GM21786 (cell line): ENCODE data around the gene TMEM217.
"Not testable (repeated sequence)": the region's sequence is repeated elsewhere in the genome, so short reads cannot be mapped to it uniquely, and the experiment has no call there.

Experiments used
- ATAC-seq: cut with Tn5 transposase; IDR thresholded peaks from one replicate; pipeline ENCODE4 v1.9.1; 2021; ENCODE audit not compliant: unreplicated experiment

TMEM217 gene

GRCh38 chr6:37187321-37188022 is 70.5 kb downstream of the TMEM217 start:
- ATAC-seq, result no peak

DNA sequence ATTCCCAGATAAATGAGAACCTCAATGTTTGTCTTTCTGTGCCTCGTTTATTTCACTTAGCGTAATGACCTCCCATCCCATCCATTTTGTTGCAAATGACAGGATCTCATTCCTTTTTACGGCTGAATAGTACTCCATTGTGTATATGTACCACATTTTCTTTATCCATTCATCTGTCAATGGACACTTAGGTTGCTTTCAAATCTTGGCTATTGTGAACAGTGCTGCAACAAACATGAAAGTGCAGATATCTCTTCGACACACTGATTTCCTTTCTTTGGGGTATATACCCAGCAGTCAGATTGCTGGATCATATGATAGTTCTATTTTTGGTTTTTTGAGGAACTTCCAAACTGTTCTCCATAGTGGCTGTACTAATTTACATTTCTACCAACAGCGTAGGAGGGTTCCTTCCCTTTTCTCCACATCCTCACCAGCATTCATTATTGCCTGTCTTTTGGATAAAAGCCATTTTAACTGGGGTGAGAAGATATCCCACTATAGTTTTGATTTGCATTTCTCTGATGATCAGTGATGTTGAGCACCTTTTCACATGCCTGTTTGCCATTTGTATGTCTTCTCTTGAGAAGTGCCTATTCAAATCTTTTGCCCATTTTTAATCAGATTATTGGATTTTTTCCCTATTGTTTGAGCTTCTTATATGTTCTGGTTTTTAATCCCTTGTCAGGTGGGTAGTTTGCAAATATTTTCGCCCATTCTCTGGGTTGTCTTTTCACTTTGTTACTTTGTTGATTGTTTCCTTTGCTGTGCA is 71.8 kb downstream of the TMEM217 start:
- ATAC-seq, result not testable (repeated sequence)

DNA sequence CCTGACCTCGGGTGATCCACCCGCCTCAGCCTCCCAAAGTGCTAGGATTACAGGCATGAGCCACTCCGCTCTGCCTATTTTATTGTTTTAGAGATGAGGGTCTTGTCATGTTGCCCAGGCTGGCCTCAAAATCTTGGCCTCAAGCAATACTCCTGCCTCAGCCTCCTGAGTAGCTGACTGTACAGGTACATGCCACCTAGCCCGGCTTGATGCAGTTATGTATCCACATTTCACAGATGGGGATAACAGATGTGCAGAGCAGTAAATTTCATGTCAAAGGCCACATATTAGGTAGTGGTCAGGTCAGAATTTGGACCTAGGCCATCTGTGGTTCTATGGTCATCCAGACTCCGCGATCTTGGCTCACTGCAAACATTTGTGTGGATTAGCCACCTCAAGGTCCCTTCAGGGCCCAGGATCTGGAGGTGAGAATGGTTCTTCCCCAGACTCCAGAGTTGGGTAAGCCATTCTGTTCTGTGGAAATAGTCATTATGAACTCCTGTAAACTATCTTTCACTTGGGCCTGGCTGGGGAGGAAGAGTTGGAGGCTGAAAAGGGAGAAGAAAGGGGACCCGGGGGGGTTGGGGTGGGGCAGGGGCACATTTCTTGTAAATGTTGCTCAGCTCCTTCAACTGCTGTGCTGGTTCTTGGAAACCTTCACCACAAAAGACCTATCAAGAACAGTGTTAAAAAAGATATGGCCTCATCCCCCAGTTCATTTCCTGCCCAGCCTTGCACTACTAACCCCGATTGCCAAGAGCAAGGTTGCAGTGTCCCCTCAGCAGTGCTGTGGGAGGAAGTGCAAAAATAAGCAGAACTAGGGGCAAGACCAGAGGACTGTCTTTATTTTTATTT is 75.0 kb downstream of the TMEM217 start:
- no peak for ATAC-seq

GRCh38 chr6:37180610-37181009 is 77.3 kb downstream of the TMEM217 start:
- not testable (repeated sequence) for ATAC-seq

DNA sequence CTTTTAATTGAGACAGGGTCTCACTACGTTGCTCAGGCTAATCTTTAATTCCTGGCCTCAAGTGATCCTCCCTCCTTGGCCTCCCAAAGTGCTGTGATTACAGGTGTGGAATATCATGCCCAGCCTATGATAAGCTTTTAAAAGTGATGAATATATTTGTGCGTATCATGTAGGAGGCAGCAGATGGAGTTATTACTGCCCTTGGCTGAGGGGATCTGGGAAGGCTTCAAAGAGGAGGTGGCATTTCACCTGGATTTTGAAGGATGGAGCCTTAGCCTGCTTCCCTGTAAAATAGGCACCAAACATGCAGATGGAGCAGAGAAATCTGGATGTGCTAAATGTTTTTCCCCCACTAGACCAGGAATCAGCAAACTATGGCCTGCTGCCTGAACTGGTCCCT is 77.9 kb downstream of the TMEM217 start:
- ATAC-seq, result no peak

DNA sequence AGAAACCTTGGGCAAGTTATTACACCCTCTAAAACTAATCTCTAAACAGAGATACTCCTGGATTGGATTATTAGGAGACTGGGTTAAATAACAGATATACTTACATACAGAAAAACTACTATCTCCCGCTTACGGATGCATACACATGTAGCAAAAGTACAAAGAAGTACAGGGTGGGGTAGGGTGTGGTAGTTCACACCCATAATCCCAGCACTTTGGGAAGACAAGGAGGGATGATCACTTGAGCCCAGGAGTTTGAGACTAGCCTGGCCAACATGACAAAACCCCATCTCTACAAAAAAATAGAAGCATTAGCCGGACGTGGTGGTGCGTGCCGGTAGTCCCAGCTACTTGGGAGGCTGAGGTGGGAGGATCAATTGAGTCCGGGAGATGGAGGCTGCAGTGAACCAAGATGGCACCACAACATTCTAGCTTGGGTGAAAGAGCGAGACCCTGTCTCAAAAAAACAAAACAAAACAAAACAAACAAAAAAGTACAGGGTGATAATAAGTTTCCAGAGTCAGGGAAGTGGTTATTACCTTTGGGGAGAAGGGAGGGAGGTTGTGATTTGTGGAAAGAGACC is 79.9 kb downstream of the TMEM217 start:
- no peak for ATAC-seq

DNA sequence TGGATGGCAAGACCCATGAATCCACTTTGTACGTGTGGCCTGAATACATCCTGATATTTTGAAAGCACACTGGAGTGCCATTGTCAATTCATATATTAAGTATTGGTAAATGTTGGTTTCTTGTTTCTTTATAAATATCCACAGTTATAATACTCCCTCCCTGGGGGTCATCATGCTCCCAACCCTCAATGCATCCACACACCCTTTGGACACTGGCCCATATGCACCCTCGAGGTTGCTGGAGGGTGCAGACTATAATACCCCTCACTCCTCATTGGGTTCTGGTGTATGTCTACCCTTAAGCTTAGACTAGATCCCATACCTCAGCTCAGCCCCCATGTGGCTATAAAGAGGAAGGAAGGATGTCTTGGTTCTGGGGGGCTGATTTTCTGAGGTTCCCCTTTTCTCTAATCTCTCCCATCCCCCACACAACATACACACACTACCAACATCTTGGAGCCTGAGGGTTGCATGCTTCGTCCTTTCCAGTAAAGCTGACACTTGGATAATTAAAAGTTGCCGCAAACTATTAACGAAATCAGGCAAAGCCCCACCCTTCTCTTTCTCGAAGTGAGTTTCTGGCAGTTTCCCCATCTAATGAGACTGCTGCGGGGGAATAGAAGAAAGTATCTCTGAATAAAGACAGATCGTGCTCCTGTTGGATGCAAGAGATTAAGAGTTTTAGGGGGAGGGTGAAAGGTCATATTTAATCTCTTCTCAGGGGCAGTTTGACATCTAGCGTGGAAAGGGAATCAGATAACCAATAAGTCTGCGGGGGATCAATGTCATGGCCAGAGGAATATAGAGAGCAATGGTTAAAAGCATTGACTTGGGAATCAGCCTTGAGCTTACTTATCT is 80.6 kb downstream of the TMEM217 start:
- no peak for ATAC-seq

DNA sequence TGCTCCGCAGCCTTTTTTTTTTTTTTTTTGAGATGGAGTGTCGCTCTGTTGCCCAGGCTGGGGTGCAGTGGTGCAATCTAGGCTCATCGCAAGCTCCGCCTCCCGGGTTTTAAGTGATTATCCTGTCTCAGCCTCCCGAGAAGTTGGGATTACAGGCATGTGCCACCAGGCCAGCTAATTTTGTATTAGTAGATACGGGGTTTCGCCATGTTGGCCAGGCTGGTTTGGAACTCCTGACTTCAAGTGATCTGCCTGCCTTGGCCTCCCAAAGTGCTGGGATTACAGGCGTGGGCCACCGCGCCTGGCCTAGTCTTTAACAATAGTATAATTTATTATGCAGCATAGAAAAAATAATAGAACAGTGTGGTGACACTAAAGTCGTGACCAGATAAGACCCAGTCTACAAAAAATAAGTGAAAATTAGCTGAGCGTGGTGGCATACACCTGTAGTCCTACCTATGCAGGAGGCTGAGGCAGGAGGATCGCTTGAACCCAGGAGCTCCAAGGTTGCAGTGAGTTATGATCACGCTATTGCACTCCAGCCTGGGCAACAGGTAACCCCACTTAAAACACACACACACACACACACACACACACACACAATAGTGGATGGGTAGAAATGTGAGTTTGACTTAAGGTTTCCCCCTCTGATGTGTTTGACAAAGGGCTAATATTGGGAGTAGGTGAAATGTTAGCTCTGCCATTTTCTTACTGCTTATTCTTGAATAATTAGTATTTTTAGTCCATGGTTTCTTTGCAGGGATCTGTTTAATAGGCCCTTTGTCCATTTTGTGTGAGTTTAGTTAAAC is 81.5 kb downstream of the TMEM217 start:
- no peak for ATAC-seq

DNA sequence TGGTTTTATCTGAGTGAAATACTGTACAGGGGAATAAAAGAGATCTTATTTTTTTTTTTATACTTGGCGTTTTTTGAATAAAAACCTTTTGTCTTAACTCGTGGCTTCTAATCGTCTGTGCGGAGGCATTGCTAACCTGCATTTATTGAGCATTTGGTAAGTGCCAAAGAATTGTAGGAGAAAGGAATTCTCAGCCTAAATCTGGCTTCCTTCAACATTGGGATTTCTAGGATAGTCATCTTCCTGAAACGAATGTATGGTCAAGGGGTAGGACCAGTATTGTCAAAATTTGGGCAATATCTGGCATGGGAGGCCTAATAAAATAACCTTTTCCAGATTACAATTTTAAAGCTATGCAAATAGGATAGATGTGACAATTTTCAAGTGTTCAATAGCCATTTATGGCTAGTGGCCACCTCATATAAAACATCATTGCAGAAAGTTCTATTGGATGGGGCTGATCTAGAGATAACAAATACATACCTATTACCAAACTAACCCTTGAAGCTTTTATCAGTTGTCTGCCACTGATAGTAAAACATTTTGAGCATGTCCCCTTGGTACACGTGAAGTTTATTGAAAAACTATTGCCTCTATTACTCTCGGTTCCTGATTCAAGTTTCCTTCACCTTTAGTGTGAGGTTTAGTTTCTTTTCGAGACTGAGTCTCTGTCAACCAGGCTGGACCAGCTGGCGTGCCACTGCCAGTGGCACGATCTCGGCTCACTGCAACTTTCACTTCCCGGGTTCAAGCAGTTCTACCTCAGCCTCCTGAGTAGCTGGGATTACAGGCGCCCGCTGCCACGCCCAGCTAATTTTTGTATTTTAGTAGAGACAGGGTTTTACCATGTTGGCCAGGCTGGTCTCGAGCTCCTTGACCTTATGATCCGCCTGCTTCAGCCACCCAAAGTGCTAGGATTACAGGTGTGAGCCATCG is 82.3 kb downstream of the TMEM217 start:
- no peak for ATAC-seq

- no peak for ATAC-seq
These were observed 83.2 kb downstream of the TMEM217 start for GRCh38 chr6:37174515-37175331.

GRCh38 chr6:37174196-37174514 is 83.8 kb downstream of the TMEM217 start:
- ATAC-seq, result no peak

DNA sequence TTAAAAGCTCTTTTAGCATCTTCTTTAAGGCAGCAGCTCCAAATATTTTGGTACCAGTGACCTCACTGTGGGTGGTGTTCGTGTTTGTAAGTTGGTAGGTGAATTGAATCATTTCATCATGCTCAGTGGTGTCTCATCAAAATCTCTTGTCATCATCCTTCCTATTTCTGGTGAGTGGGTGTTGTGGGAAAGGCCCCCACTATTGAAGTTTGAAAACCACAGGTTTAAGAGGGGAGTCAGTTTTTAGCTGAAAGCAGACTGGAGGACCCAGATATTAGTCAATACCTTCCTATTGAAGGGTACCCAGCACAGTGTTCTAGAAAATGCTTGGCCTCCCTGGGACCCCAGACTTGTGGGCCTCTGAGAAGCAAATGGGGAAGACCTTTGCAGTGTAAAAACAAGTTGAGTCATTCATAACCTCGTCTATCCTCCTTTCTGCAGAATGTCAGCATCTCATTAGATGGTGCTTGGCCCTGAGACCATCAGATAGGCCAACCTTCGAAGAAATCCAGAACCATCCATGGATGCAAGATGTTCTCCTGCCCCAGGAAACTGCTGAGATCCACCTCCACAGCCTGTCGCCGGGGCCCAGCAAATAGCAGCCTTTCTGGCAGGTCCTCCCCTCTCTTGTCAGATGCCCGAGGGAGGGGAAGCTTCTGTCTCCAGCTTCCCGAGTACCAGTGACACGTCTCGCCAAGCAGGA is 84.3 kb downstream of the TMEM217 start:
- no peak for ATAC-seq

GRCh38 chr6:37172912-37173492 is 84.9 kb downstream of the TMEM217 start:
- no peak for ATAC-seq

DNA sequence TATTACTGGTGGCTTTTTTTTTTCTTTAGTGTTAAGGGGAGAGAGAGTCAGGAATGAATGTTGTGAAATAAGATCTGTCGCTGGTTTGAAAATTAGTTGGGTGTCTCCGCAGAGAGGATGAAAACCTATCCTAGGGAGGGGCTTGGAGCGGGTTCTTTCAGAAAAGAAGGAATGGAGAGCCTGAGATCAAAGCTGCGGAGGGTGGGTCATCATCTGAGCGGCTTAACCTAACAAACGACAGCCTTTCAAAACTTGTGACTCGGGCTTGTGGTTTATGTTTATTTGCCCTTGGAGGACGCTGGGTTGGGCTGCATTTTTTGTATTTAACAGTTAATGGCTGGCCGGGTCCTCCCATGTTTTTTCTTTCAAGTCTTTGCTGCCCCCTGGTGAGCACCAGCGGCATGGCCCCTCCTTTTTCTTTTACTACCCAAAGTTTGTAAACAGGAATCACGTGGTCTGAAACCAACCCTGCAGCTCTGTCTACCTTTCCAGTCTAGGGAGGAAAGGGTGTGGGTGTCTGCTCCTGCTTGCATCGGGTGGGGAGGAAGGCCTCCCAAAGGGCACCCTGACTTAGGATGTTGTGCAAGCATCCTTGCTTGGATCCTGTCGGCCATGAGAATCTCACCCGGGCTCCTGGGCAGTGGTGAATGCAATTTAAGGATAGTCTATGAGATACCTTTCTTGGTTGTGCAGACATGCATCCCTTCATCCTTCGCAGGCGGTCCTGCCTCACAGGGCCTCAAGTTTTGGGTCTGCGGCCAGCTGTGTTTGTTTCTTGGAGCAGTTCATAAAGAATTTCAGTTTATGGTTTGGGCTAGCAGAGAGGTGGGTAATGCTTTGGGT is 85.8 kb downstream of the TMEM217 start:
- no peak for ATAC-seq

GRCh38 chr6:37171201-37171969 is 86.6 kb downstream of the TMEM217 start:
- ATAC-seq, result no peak
